Astrocyte of the hippocampus (primary cell): ENCODE data around the gene TTYH3.

Source experiments
- DNase-seq: peaks from one replicate; pipeline ENCODE4 v3.0.0; 2011; ENCODE audit warnings: low read depth, low spot score

Gene TTYH3

GRCh38 chr7:2635148-2635668, 3.4 kb downstream of the TTYH3 start:
- no peak for DNase-seq

- DNase-seq = peak; percentile 52
Measured at GRCh38 chr7:2635810-2636701, 4.3 kb downstream of the TTYH3 start.

GRCh38 chr7:2637066-2637471, 5.3 kb downstream of the TTYH3 start:
- no peak for DNase-seq

GRCh38 chr7:2637505-2638223, 5.9 kb downstream of the TTYH3 start:
- no peak for DNase-seq

GRCh38 chr7:2638224-2638991, 6.6 kb downstream of the TTYH3 start:
- peak; percentile 84 for DNase-seq

GRCh38 chr7:2639181-2639681, 7.4 kb downstream of the TTYH3 start:
- peak; percentile 49 for DNase-seq

GRCh38 chr7:2639695-2640481, 8.1 kb downstream of the TTYH3 start:
- no peak for DNase-seq

GRCh38 chr7:2640482-2640830, 8.7 kb downstream of the TTYH3 start:
- DNase-seq = no peak

- no peak for DNase-seq
Measured at GRCh38 chr7:2640846-2641316, 9.1 kb downstream of the TTYH3 start.

GRCh38 chr7:2641406-2642393, 9.9 kb downstream of the TTYH3 start:
- DNase-seq = peak; percentile 100

- no peak for DNase-seq
Measured at GRCh38 chr7:2643386-2644219, 11.8 kb downstream of the TTYH3 start.

GRCh38 chr7:2644220-2644561, 12.4 kb downstream of the TTYH3 start:
- no peak for DNase-seq

GRCh38 chr7:2644562-2645273, 12.9 kb downstream of the TTYH3 start:
- DNase-seq = no peak

- DNase-seq = peak; percentile 50
Measured at GRCh38 chr7:2645274-2645868, 13.6 kb downstream of the TTYH3 start.

- DNase-seq = no peak
Measured at GRCh38 chr7:2646336-2646679, 14.5 kb downstream of the TTYH3 start.

GRCh38 chr7:2646680-2647571, 15.1 kb downstream of the TTYH3 start:
- DNase-seq = no peak
